HEK293 (cell line): ENCODE data around the gene DHRS2.
"Not testable (repeated sequence)": the region's sequence is repeated elsewhere in the genome, so short reads cannot be mapped to it uniquely, and the experiment has no call there.

Source experiments
- CTCF ChIA-PET: fragments of 350-600 bp; formaldehyde crosslinking; extraction: SDS; loops from one replicate; lab custom pipeline; 2021; ENCODE audit warnings: antibody characterized with exemption; lab: Yijun Ruan, JAX
- POLR2A ChIA-PET: fragments of 300-600 bp; formaldehyde crosslinking; extraction: SDS; loops from one replicate; lab custom pipeline; 2020; ENCODE audit warnings: antibody characterized with exemption, inconsistent platforms; lab: Yijun Ruan, JAX
- H3K27ac ChIP-seq: fragments of 200-500 bp; sonication (Bioruptor generic); 2 replicates; pipeline ENCODE4 v1.5.1; 2014; ENCODE audit warnings: low read depth, low read length, control low read depth, inconsistent platforms; ENCODE audit errors: extremely low read depth
- H3K36me3 ChIP-seq, 2 experiments: fragments of 200-500 bp in 1 of 2; sonication (Bioruptor generic) in 1 of 2; 1 replicate in 1 of 2; 2 replicates in 1 of 2; pipeline ENCODE4 v1.5.1; 2014 to 2017; ENCODE audit warnings: inconsistent platforms in 2 of 2, low read length in 2 of 2; ENCODE audit not compliant: control insufficient read depth in 2 of 2, insufficient read depth in 1 of 2
- H3K4me1 ChIP-seq: fragments of 200-500 bp; sonication (Bioruptor generic); 2 replicates; pipeline ENCODE4 v1.5.1; 2014; ENCODE audit warnings: mild to moderate bottlenecking, low read length, inconsistent platforms; ENCODE audit not compliant: control insufficient read depth, insufficient read depth
- H3K4me3 ChIP-seq: 2 replicates; pipeline ENCODE4 v1.5.1; 2011; ENCODE audit warnings: low read depth, mild to moderate bottlenecking, control low read depth, low read length, moderate library complexity
- H3K9me3 ChIP-seq: fragments of 200-500 bp; sonication (Bioruptor generic); 2 replicates; pipeline ENCODE4 v1.5.1; 2014; ENCODE audit warnings: low read depth, low read length, inconsistent platforms; ENCODE audit not compliant: control insufficient read depth, insufficient read depth
- KLF10 ChIP-seq: fragments of 450-650 bp; IDR thresholded peaks from 2 replicates; pipeline ENCODE4 v1.5.1; 2018; ENCODE audit warnings: missing biosample characterization, mild to moderate bottlenecking, missing genetic modification characterization
- ZBTB1 ChIP-seq: fragments of 450-650 bp; formaldehyde crosslinking; IDR thresholded peaks from 2 replicates; pipeline ENCODE4 v1.5.1; 2016; ENCODE audit warnings: missing biosample characterization, missing genetic modification characterization
- ZNF155 ChIP-seq: fragments of 450-650 bp; formaldehyde crosslinking; IDR thresholded peaks from 2 replicates; pipeline ENCODE4 v1.5.1; 2016; ENCODE audit warnings: missing biosample characterization, missing genetic modification characterization
- ZNF335 ChIP-seq: fragments of 450-650 bp; formaldehyde crosslinking; conservative IDR thresholded peaks from 2 replicates; pipeline ENCODE4 v1.5.1; 2016; ENCODE audit warnings: missing biosample characterization, missing genetic modification characterization
- ZNF510 ChIP-seq: fragments of 450-650 bp; formaldehyde crosslinking; IDR thresholded peaks from 2 replicates; pipeline ENCODE4 v1.5.1; 2018; ENCODE audit warnings: mild to moderate bottlenecking, missing genetic modification characterization, missing biosample characterization; ENCODE audit not compliant: insufficient replicate concordance
- ZNF776 ChIP-seq: fragments of 450-650 bp; formaldehyde crosslinking; IDR thresholded peaks from 2 replicates; pipeline ENCODE4 v1.5.0; 2017; ENCODE audit warnings: missing biosample characterization, missing genetic modification characterization, borderline replicate concordance
- ZNF777 ChIP-seq: fragments of 450-650 bp; formaldehyde crosslinking; IDR thresholded peaks from 2 replicates; pipeline ENCODE4 v1.5.1; 2017; ENCODE audit warnings: missing biosample characterization, missing genetic modification characterization, borderline replicate concordance
- TF ChIP-seq, protein P1 (sequence below): fragments of 450-650 bp; formaldehyde crosslinking; IDR thresholded peaks from 2 replicates; pipeline ENCODE4 v1.5.1; 2017; ENCODE audit warnings: missing biosample characterization, missing genetic modification characterization
- TF ChIP-seq, protein P2 (sequence below): fragments of 450-650 bp; formaldehyde crosslinking; IDR thresholded peaks from 2 replicates; pipeline ENCODE4 v1.5.1; 2017; ENCODE audit warnings: missing biosample characterization, missing genetic modification characterization
- TF ChIP-seq, protein P3 (sequence below): fragments of 450-650 bp; formaldehyde crosslinking; IDR thresholded peaks from 2 replicates; pipeline ENCODE4 v1.5.1; 2016; ENCODE audit warnings: missing biosample characterization, missing genetic modification characterization
- TF ChIP-seq, protein P4 (sequence below): fragments of 450-650 bp; formaldehyde crosslinking; IDR thresholded peaks from 2 replicates; pipeline ENCODE4 v1.5.1; 2017; ENCODE audit warnings: missing biosample characterization, missing genetic modification characterization
- TF ChIP-seq, protein P5 (sequence below): fragments of 450-650 bp; formaldehyde crosslinking; IDR thresholded peaks from 2 replicates; pipeline ENCODE4 v1.5.1; 2017; ENCODE audit warnings: missing biosample characterization, missing genetic modification characterization
- TF ChIP-seq, protein P6 (sequence below): fragments of 450-650 bp; formaldehyde crosslinking; IDR thresholded peaks from 2 replicates; pipeline ENCODE4 v1.5.1; 2016; ENCODE audit warnings: missing biosample characterization, missing genetic modification characterization
- TF ChIP-seq, protein P7 (sequence below): fragments of 450-650 bp; formaldehyde crosslinking; IDR thresholded peaks from 2 replicates; pipeline ENCODE4 v1.5.1; 2016; ENCODE audit warnings: missing biosample characterization, missing genetic modification characterization

DHRS2 gene

DNA sequence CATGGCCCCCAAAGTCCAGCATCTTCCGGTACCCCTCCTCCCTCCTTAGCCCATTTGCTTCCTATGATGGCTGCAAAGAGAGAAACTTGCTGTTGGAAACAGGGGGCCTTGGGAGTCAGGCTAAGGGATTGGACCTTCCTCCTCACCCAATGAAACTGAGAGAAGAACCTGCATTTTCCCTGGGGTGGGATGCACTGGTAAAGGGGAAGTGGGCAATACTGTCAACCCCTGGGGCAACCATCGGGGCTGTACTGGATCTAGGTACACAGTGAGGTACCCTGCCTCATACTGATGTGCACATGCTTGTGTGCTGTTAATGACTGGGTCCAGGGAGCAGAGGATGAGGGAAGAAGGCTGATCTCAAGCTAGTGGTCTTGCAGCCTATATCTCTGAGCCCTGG, 46.6 kb upstream of the DHRS2 start:
- CTCF ChIA-PET: interaction anchor here (0.7 to 2.5 kb wide), 26 partner anchors 10 to 472 kb away, joined by 3 to 38 read pairs (median 4); partner anchors contain the start of genes AP1G2 and DHRS2
- Histone ChIP-seq H3K4me1 (no peaks in the 10 kb centered on the region), H3K36me3 (no peaks in the 10 kb centered on the region), H3K9me3 (no peaks in the 10 kb centered on the region), H3K4me3 (no peak overlapping the region), H3K27ac (no peak overlapping the region)
- TF ChIP-seq, protein P1, sequence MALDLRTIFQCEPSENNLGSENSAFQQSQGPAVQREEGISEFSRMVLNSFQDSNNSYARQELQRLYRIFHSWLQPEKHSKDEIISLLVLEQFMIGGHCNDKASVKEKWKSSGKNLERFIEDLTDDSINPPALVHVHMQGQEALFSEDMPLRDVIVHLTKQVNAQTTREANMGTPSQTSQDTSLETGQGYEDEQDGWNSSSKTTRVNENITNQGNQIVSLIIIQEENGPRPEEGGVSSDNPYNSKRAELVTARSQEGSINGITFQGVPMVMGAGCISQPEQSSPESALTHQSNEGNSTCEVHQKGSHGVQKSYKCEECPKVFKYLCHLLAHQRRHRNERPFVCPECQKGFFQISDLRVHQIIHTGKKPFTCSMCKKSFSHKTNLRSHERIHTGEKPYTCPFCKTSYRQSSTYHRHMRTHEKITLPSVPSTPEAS (tag by site-specific recombination): no peak
- TF ChIP-seq ZNF155 (tag by site-specific recombination) (no peak), ZNF510 (tag by site-specific recombination) (no peak)
- TF ChIP-seq, protein P2, sequence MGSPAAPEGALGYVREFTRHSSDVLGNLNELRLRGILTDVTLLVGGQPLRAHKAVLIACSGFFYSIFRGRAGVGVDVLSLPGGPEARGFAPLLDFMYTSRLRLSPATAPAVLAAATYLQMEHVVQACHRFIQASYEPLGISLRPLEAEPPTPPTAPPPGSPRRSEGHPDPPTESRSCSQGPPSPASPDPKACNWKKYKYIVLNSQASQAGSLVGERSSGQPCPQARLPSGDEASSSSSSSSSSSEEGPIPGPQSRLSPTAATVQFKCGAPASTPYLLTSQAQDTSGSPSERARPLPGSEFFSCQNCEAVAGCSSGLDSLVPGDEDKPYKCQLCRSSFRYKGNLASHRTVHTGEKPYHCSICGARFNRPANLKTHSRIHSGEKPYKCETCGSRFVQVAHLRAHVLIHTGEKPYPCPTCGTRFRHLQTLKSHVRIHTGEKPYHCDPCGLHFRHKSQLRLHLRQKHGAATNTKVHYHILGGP (tag by site-specific recombination): no peak
- POLR2A ChIA-PET: interaction anchor here (1.0 kb wide), 1 partner anchor 51 kb away, joined by 3 read pairs; no protein-coding TSS in a partner anchor

DNA sequence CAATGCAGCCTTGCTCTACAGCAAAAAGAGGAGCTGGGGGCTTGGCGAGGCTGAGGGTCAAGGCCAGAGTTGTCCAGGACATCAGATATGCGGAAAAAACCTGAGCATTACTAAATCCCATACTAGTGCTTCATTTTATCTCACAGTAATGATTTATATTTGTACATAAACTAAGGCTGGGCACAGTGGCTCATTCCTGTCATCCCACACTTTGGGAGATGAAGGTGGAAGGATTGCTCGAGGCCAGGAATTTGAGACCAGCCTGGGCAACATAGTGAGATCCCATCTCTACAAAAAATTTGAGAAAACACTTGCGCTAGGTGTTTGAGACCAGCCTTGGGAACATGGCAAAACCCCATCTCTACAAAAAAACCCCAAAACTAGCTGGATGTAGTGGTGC, 46.0 kb upstream of the DHRS2 start:
- Histone ChIP-seq H3K9me3 (no peaks in the 10 kb centered on the region), H3K4me1 (no peaks in the 10 kb centered on the region), H3K4me3 (no peak overlapping the region), H3K27ac (no peak overlapping the region), H3K36me3 (no peaks in the 10 kb centered on the region)
- ChIA-PET CTCF (interaction anchor here (0.6 to 2.5 kb wide), 4 partner anchors 18 to 131 kb away, joined by 3 to 11 read pairs (median 6); no protein-coding TSS in a partner anchor), POLR2A (no interaction called here)
- TF ChIP-seq, protein P3, sequence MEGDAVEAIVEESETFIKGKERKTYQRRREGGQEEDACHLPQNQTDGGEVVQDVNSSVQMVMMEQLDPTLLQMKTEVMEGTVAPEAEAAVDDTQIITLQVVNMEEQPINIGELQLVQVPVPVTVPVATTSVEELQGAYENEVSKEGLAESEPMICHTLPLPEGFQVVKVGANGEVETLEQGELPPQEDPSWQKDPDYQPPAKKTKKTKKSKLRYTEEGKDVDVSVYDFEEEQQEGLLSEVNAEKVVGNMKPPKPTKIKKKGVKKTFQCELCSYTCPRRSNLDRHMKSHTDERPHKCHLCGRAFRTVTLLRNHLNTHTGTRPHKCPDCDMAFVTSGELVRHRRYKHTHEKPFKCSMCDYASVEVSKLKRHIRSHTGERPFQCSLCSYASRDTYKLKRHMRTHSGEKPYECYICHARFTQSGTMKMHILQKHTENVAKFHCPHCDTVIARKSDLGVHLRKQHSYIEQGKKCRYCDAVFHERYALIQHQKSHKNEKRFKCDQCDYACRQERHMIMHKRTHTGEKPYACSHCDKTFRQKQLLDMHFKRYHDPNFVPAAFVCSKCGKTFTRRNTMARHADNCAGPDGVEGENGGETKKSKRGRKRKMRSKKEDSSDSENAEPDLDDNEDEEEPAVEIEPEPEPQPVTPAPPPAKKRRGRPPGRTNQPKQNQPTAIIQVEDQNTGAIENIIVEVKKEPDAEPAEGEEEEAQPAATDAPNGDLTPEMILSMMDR (tag by site-specific recombination): no peak
- TF ChIP-seq KLF10: no peak
- TF ChIP-seq ZBTB1 (tag by site-specific recombination): no peak
- no peak for TF ChIP-seq ZNF335 (tag by site-specific recombination)
- TF ChIP-seq, protein P4, sequence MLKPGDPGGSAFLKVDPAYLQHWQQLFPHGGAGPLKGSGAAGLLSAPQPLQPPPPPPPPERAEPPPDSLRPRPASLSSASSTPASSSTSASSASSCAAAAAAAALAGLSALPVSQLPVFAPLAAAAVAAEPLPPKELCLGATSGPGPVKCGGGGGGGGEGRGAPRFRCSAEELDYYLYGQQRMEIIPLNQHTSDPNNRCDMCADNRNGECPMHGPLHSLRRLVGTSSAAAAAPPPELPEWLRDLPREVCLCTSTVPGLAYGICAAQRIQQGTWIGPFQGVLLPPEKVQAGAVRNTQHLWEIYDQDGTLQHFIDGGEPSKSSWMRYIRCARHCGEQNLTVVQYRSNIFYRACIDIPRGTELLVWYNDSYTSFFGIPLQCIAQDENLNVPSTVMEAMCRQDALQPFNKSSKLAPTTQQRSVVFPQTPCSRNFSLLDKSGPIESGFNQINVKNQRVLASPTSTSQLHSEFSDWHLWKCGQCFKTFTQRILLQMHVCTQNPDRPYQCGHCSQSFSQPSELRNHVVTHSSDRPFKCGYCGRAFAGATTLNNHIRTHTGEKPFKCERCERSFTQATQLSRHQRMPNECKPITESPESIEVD (tag by site-specific recombination): no peak
- TF ChIP-seq ZNF776 (tag by site-specific recombination): no peak
- TF ChIP-seq, protein P5, sequence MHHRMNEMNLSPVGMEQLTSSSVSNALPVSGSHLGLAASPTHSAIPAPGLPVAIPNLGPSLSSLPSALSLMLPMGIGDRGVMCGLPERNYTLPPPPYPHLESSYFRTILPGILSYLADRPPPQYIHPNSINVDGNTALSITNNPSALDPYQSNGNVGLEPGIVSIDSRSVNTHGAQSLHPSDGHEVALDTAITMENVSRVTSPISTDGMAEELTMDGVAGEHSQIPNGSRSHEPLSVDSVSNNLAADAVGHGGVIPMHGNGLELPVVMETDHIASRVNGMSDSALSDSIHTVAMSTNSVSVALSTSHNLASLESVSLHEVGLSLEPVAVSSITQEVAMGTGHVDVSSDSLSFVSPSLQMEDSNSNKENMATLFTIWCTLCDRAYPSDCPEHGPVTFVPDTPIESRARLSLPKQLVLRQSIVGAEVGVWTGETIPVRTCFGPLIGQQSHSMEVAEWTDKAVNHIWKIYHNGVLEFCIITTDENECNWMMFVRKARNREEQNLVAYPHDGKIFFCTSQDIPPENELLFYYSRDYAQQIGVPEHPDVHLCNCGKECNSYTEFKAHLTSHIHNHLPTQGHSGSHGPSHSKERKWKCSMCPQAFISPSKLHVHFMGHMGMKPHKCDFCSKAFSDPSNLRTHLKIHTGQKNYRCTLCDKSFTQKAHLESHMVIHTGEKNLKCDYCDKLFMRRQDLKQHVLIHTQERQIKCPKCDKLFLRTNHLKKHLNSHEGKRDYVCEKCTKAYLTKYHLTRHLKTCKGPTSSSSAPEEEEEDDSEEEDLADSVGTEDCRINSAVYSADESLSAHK (tag by site-specific recombination): no peak
- no peak for TF ChIP-seq ZNF777 (tag by site-specific recombination)
- TF ChIP-seq, protein P6, sequence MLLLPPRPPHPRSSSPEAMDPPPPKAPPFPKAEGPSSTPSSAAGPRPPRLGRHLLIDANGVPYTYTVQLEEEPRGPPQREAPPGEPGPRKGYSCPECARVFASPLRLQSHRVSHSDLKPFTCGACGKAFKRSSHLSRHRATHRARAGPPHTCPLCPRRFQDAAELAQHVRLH (tag by site-specific recombination): no peak
- TF ChIP-seq, protein P7, sequence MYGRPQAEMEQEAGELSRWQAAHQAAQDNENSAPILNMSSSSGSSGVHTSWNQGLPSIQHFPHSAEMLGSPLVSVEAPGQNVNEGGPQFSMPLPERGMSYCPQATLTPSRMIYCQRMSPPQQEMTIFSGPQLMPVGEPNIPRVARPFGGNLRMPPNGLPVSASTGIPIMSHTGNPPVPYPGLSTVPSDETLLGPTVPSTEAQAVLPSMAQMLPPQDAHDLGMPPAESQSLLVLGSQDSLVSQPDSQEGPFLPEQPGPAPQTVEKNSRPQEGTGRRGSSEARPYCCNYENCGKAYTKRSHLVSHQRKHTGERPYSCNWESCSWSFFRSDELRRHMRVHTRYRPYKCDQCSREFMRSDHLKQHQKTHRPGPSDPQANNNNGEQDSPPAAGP (tag by site-specific recombination): no peak

DNA sequence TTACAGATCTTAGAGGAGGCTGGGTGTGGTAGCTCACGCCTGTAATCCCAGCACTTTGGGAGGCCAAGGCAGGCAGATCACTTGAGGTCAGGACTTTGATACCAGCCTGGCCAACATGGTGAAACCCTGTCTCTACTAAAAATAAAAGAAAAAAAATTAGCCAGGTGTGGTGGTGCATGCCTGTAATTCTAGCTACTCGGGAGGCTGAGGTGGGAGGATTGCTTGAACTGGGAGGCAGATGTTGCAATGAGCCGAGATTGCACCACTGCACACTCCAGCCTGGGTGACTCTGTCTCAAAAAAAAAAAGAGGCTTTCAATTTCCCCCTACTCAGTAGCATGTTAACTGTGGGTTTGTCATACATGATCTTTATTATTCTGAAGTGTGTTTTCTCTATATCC, 42.0 kb upstream of the DHRS2 start:
- POLR2A ChIA-PET, H3K4me3 ChIP-seq, H3K9me3 ChIP-seq, H3K4me1 ChIP-seq, H3K27ac ChIP-seq, H3K36me3 ChIP-seq: not testable (repeated sequence)
- CTCF ChIA-PET: interaction anchor here (0.6 to 1.0 kb wide), 3 partner anchors 45 to 317 kb away, joined by 3 to 4 read pairs (median 3); no protein-coding TSS in a partner anchor
